Parathyroid adenoma (tissue), 2 donors: Measurements from ENCODE around the gene CADM1.

Experiments used
- H2AFZ ChIP-seq: fragments of 300-600 bp; sonication (generic); one replicate; pipeline ENCODE4 v1.7.0; 2017; ENCODE audit warnings: antibody characterized with exemption, mild to moderate bottlenecking
- H3K27ac ChIP-seq: fragments of 300-600 bp; sonication (generic); one replicate; pipeline ENCODE4 v1.7.0; 2017
- H3K27me3 ChIP-seq: fragments of 300-600 bp; sonication (generic); one replicate; pipeline ENCODE4 v1.7.0; 2017; ENCODE audit warnings: low read length; ENCODE audit not compliant: control insufficient read depth, insufficient read depth
- H3K36me3 ChIP-seq: fragments of 300-600 bp; sonication (generic); one replicate; pipeline ENCODE4 v1.7.0; 2017; ENCODE audit warnings: low read length; ENCODE audit not compliant: control insufficient read depth, insufficient read depth
- H3K4me1 ChIP-seq: fragments of 300-600 bp; sonication (generic); one replicate; pipeline ENCODE4 v1.7.0; 2017; ENCODE audit warnings: control low read depth
- H3K4me2 ChIP-seq: fragments of 300-600 bp; sonication (generic); one replicate; pipeline ENCODE4 v1.7.0; 2017; ENCODE audit warnings: low read length
- H3K4me3 ChIP-seq: fragments of 300-600 bp; sonication (generic); one replicate; pipeline ENCODE4 v1.7.0; 2017; ENCODE audit warnings: low read depth, low read length
- H3K79me2 ChIP-seq: fragments of 300-600 bp; sonication (generic); one replicate; pipeline ENCODE4 v1.7.0; 2017; ENCODE audit warnings: control low read depth
- H3K9ac ChIP-seq: fragments of 300-600 bp; sonication (generic); one replicate; pipeline ENCODE4 v1.7.0; 2017; ENCODE audit warnings: mild to moderate bottlenecking
- H3K9me3 ChIP-seq: fragments of 300-600 bp; sonication (generic); one replicate; pipeline ENCODE4 v1.7.0; 2017; ENCODE audit warnings: low read length; ENCODE audit not compliant: control insufficient read depth
- TF ChIP-seq, protein P1 (sequence below): fragments of 300-600 bp; sonication (generic); IDR thresholded peaks from one replicate; pipeline ENCODE4 v1.7.0; 2017; ENCODE audit warnings: antibody characterized with exemption, mild to moderate bottlenecking
- donor health status: primary hyperparathyroidism.

CADM1 gene

DNA sequence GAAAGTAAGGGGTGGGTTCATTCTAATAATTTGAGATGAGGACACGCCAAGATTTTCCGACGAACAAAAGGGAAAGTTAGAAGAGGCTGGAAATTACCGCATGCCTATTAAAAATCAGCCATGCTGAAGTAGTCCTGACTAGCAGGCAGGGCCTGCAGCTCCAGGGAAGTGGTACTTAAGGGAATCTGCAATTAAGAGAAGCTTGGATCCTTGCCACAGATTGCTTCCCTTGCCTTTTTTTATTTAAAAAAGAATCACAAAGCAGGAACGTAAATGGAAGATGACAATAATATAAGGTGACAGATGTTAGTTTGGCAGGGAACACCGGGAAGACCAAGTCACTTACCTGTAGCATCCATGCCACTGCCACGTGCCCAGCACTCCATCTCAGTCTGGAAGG is 359.3 kb downstream of the CADM1 start:
- H3K9me3 ChIP-seq, result no peaks in the 10 kb centered on the region
- H3K4me1 ChIP-seq, result no peaks in the 10 kb centered on the region
- H3K4me2 ChIP-seq, result no peak overlapping the region
- H3K79me2 ChIP-seq, result no peaks in the 10 kb centered on the region
- no peak overlapping the region for H2AFZ ChIP-seq
- no peak overlapping the region for H3K27ac ChIP-seq
- TF ChIP-seq, protein P1, sequence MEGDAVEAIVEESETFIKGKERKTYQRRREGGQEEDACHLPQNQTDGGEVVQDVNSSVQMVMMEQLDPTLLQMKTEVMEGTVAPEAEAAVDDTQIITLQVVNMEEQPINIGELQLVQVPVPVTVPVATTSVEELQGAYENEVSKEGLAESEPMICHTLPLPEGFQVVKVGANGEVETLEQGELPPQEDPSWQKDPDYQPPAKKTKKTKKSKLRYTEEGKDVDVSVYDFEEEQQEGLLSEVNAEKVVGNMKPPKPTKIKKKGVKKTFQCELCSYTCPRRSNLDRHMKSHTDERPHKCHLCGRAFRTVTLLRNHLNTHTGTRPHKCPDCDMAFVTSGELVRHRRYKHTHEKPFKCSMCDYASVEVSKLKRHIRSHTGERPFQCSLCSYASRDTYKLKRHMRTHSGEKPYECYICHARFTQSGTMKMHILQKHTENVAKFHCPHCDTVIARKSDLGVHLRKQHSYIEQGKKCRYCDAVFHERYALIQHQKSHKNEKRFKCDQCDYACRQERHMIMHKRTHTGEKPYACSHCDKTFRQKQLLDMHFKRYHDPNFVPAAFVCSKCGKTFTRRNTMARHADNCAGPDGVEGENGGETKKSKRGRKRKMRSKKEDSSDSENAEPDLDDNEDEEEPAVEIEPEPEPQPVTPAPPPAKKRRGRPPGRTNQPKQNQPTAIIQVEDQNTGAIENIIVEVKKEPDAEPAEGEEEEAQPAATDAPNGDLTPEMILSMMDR, result no peak
- H3K36me3 ChIP-seq, result no peaks in the 10 kb centered on the region
- H3K9ac ChIP-seq, result no peak overlapping the region
- no peak overlapping the region for H3K4me3 ChIP-seq
- no peaks in the 10 kb centered on the region for H3K27me3 ChIP-seq

DNA sequence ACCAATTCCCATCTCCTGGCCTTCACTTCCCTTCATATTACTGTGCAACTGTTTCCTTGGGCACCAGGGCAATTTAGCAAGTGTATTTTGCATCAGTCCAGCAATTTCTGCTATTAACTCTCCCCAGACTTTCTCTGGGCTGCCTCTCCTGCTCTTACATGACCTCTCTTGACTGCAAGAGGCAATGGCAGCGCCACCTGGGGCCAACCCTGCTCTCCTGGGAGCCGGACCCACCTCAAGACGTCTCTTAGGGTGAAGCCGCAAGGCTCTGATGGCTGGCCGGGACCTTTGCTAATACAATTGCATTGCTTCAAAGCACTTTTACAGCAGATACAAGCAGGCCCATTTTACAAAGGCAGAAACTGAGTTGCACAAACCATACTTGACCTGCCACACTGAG is 360.2 kb downstream of the CADM1 start:
- Histone ChIP-seq H2AFZ (no peak overlapping the region), H3K79me2 (no peaks in the 10 kb centered on the region), H3K4me3 (no peak overlapping the region), H3K27ac (no peak overlapping the region), H3K36me3 (no peaks in the 10 kb centered on the region), H3K9me3 (no peaks in the 10 kb centered on the region), H3K9ac (no peak overlapping the region), H3K4me2 (no peak overlapping the region), H3K4me1 (no peaks in the 10 kb centered on the region), H3K27me3 (no peaks in the 10 kb centered on the region)
- TF ChIP-seq, protein P1, result no peak

DNA sequence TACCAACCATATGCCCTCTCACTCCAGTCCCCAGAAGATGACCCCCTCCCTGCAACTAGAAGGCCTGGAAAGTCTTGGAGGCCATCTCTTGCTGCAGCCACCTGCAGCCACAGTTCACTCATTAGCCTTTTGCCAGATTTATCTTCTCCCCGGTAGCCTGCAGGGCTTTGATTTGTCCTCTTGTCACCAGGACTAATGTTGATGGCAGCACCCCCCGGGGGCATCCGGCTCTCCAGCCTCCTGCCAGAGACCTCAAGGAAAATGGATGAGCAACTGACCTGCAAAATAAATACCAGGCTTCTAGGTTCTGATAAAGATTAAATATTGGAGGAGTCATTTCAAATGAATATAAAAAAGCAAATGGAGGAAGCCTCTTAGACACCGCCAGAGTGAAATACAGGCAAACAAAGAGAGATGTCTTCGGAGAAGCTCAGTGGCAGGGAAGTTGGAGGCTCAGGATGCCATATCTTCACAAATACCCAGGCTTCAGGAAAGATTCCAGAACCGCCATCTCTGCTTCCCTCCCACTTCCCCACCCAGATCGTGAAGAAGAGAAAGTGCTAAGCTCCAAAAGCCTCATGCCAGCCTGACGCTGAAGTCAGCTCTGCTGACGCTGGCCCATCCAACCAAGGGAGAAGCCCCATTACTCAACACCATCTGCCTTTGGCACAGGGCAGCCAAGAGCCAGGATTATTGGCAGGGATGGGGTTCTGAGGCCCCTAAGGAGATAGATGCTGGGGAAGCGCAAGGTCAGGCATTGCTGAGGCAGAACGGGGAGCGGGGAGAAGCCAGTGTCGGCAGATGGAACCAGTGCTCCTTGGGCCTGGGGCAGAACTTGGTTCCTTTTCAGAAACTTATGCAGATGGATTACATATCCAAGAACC is 362.7 kb downstream of the CADM1 start:
- Histone ChIP-seq H3K4me3 (no peak overlapping the region), H3K27ac (no peak overlapping the region), H3K4me1 (no peaks in the 10 kb centered on the region), H3K9ac (no peak overlapping the region), H3K27me3 (no peaks in the 10 kb centered on the region), H3K9me3 (no peaks in the 10 kb centered on the region), H3K79me2 (no peaks in the 10 kb centered on the region), H3K4me2 (no peak overlapping the region), H3K36me3 (no peaks in the 10 kb centered on the region), H2AFZ (no peak overlapping the region)
- TF ChIP-seq, protein P1, result no peak

DNA sequence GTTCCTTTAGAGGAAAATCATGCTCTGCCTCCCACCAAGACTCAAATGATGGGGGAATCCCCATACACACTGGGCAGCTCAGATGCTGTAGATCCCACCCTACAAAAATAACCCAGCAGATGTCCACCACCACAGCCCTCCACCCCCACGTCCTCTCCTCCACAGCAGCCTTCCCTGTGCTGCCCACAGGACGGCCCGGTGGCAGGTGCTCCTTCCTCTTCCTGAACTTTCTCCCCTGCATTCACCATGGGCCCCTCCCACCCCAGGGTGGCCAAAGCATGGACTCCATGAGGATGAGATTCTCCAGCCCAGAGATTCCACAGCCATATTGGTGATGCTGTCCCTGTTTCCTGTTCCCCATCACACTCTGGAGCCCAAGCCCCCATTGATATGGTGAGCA is 368.3 kb downstream of the CADM1 start:
- no peak overlapping the region for H3K4me2 ChIP-seq
- H3K9ac ChIP-seq, result no peak overlapping the region
- H2AFZ ChIP-seq, result no peak overlapping the region
- H3K36me3 ChIP-seq, result no peaks in the 10 kb centered on the region
- H3K79me2 ChIP-seq, result no peaks in the 10 kb centered on the region
- H3K27ac ChIP-seq, result no peak overlapping the region
- TF ChIP-seq, protein P1, result no peak
- no peaks in the 10 kb centered on the region for H3K27me3 ChIP-seq
- H3K4me3 ChIP-seq, result no peak overlapping the region
- H3K4me1 ChIP-seq, result no peaks in the 10 kb centered on the region
- no peaks in the 10 kb centered on the region for H3K9me3 ChIP-seq

DNA sequence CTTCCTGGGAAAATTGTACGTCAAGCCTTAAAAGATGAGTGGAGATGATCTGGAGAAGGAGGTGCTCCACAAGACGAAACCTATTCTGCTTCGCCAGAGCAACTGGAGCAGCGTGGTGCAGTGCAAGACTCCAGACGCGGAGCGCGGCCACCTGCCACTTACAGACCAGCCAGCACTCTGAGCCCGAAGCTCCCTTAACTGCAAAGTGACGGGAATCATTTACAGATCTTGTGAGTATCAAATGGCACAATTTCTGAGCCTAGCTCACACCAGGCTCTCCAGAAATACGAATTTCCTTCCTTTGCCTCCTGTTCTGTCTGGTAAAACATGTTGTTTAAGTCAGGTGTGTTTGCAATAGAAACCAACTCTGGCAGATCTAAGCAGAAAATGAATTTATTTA is 369.3 kb downstream of the CADM1 start:
- TF ChIP-seq, protein P1, result no peak
- Histone ChIP-seq H3K27me3 (no peaks in the 10 kb centered on the region), H3K4me3 (no peak overlapping the region), H3K36me3 (no peaks in the 10 kb centered on the region), H3K9me3 (no peaks in the 10 kb centered on the region), H3K27ac (no peak overlapping the region), H2AFZ (no peak overlapping the region), H3K9ac (no peak overlapping the region), H3K4me1 (no peaks in the 10 kb centered on the region), H3K4me2 (no peak overlapping the region), H3K79me2 (no peaks in the 10 kb centered on the region)
